HG02678 (cell line): ENCODE measurements around the gene CCNF.
A peak's percentile ranks its signal among the peaks of the same experiment; 100 is the strongest.

Source experiments
- ATAC-seq: cut with Tn5 transposase; IDR thresholded peaks from one replicate; pipeline ENCODE4 v1.9.1; 2021; ENCODE audit warnings: mild to moderate bottlenecking, moderate library complexity; ENCODE audit not compliant: unreplicated experiment

CCNF gene

DNA sequence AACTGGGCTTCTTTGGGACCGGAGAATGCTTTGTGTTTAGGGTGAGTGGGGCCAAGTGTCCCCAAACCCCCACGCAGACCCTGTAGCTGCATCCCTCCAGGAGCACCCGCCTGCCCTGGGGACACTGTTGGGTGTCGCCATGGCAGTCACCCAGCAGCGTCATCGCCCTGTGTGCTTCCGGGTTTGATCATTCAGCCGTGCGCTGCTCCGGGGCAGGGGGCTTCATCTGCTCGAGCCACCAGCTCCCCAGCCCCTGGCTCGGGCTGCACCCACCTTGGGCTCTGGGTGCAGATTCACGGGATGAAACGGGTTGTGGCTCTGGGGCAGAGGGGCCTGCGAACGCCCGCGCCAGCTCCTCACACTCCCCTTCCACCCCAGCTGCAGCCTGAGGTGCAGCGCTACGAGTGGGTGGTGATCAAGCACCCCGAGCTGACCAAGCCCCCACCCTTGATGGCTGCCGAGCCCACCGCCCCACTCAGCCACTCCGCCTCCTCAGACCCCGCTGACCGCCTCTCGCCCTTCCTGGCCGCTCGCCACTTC is 70.7 kb downstream of the CCNF start:
- no peak for ATAC-seq

DNA sequence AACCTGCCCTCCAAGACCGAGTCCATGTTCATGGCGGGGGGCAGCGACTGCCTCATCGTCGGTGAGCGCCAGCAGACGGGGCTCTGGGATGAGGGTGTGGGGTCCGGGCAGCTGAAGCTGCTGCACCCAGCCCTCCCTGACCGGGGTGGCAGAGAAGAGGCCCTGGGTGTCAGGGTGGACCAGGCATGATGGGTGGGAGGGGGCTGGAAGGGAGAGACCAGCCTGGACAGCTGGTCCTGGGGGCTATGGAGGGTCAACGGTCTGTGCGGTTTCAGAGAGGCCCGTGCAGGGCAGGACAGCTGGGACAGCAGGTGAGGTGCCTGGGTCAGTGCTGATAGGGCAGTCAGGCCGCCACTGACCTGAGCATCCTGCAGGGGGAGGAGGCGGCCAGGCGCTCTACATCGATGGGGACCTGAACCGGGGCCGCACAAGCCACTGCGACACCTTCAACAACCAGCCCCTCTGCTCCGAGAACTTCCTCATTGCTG is 71.2 kb downstream of the CCNF start:
- ATAC-seq = no peak

DNA sequence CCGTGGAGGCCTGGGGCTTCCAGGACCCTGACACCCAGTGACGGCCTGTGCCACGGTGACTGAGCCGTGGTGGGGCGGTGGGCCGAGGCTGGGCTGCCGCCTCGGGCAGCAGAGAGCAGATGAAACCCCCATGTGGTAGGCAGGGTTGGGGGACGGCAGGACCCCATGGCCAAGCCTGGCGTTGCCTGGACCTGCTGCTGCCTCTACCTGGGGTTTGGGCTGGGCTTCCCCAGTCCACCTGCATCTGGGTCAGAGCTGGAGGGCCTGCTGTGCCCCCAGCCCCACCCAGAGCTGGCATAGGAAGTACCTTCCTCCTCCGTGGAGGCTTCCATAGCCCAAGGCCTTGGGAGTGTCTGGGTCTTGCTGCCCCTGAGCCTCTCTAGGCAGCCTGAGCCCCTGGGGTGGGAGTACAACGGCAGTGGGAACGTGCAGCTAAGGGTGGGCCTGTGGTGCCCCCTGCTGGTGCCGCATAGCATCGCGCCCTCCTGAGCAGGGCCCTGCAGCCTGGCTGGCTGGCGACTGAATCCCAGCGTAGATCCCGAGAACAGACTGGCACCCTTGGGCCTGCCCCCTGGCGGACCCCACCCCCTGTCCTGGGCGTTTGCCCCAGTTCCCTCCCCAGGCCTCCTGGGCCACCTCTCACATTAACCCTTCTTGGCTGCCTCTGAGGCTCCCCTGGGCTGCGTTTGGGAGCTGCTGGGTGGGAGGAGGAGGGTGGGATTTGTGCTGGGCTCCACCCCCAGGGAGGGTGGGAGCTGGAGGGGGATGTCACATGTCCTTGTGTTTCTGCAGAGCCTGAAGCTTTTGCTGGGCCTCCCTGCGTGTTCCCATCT is 71.9 kb downstream of the CCNF start:
- ATAC-seq = peak; percentile 55

DNA sequence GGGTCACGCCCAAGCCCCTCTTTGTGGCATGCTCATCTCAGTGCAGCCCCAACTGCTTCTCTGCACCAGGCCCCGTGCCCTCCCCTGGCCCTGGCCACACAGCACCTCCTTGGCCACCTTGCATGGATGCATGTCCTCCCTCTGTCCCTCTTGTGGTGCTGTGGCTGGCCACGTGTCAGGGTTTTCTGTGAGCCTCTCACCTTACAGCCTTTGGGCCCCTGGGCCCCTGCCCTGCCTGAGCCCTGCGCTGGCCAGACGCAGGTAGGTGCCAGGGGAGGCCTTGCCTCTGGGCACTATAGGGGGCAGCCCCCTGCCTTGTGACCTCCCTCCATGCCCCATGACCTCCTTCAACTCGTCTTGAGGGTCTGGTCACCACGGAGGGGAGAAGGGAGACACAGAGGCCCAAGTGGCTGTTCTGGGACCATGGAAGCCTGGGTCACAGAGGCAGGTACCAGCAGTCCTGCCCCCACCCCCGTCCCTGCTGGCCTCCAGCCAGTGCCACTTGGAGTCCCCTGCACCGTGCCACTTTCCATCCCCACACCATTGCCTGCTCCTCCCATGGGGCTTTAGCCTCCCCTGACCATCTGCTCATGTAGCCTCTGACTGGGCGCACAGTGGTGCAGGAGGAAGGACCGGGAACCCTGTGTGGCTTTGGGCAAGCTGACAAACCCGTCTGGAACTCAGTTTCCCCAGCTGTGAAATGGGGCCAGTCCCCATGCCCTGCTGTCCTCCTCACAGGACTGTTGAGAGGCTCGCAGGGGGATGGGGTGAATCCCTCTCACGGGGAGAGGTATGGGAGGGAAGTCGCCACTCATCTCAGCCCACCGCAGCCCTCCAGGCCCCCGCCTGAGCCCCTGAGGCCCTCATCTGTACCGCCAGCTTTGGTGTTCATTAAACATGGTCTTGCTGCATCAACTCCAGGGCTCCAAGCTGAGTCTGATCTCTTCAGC is 73.0 kb downstream of the CCNF start:
- ATAC-seq = no peak

DNA sequence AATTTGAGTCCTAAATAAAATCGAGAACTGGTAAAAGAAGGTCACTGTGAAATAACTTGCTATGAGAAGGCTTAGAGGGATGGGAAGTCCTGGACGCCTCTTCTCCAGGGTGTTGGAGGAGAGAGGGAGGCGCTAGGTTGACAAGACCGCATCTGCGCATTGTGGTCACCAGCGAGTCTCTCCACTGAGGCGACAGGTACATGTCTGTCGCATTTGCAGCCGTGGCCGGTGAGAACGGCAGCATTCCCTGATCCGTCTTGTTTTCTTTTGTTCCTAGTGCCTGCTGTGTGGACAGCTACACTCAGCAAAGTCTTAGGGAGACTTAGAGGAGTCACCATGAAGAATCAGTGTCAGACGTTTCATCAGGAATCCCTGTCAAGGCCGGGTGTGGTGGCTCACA is 76.4 kb downstream of the CCNF start:
- ATAC-seq = no peak

DNA sequence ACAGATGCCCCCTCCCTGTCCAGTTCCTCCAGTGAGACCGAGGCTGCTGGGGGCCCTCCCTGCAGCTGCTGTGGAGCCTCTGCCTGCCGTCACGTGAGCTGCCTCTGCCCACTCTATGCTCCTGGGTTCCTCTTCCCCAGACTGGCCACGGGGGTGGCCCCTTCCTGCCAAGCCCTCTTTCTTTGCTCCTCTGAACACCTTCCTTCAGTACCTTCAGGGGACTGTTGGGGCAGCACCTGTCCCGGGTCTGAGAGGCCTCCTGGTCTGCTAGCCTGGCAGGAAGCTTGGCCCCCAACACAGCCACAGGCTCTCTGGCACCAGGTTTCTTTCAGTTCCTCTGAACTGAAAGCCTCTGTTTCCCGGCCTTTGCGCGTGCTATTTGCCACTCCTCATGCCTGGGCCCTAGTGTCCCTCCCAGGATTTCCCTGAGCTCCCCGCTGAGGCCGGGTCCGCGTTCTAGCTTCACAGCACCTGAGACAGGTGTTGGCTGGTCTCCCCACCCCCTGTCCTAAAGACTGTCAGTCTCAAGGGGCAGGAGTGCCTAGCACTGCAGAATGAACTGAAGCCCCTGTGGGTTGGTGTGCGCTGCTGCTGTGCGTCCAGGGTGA is 77.9 kb downstream of the CCNF start:
- peak; percentile 62 for ATAC-seq

DNA sequence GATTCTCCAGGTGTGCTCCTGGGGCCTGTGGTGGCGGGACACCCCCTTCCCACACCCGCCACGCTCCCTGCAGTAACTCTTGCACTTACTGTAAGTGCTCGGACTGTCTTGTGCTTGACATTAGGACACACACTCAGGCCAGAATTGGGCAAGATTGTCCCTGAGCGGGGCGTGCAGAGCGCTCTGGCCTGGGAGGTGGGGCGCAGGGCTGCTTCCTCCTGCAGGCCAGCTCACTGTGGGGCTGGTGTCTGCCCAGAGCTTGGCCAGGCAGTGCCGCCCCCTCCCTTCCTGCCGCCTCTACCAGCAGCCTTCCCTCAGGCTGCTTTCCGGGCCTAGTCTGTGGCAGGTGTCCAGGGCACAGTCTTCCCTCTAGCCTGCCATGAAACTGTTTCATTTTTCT is 78.4 kb downstream of the CCNF start:
- ATAC-seq = peak; percentile 21
